Measurements from ENCODE around the gene TBC1D22B. TPM values are rescaled to one million over a fixed set of nuclear protein-coding genes. Genes with fewer than 3 reads are reported as not detected.

TBC1D22B gene
- total and polyA plus RNA-seq, 2 donors (not counting 3 experiments of a cell fraction or from before 2014, with no cell fraction given), result 13.1 to 13.6 TPM

GRCh38 chr6:37310966-37311365 lies 53.4 kb downstream of the TBC1D22B start:
- POLR2A ChIA-PET, result no interaction called here
- H3K36me3 ChIP-seq (ENCODE audit: control insufficient read depth in 2 of 2, extremely low read depth in 1 of 2, insufficient read depth in 2 of 2, low read length in 2 of 2), result peaks cover 0 to 14% of the 10 kb centered on the region in 2 experiments
- intact Hi-C loops (cut with micrococcal nuclease), result loop anchor here (10.0 kb wide), 1 partner anchor 286 kb away; no protein-coding TSS in a partner anchor
- dilution Hi-C loops (cut with MboI; ENCODE audit: extremely low pct_ligation_motif_present, low sequenced_read_pairs), result no loop called here
- H4K20me1 ChIP-seq (replicated peaks; ENCODE audit: control insufficient read depth, extremely low read depth, insufficient read depth, low read length), result no peaks in the 10 kb centered on the region
- TF ChIP-seq CTCF (IDR thresholded peaks at IDR 0.05; ENCODE audit: extremely low read depth in 1 of 2, insufficient read depth in 1 of 2, low read depth in 1 of 2, low read length in 2 of 2) (no peak), MAX (IDR thresholded peaks at IDR 0.05; ENCODE audit: insufficient read depth, insufficient read length) (no peak), JUN (IDR thresholded peaks at IDR 0.05; ENCODE audit: borderline replicate concordance, insufficient read depth, insufficient read length, low read depth) (no peak), GATA2 (IDR thresholded peaks at IDR 0.05; ENCODE audit: insufficient read depth, insufficient read length, low read depth, low read length) (no peak), POLR2AphosphoS5 (IDR thresholded peaks at IDR 0.05; ENCODE audit: insufficient read depth, low read depth, low read length) (no peak), POLR2A (IDR thresholded peaks at IDR 0.05; ENCODE audit: low read depth, low read length) (no peak), MYC (IDR thresholded peaks at IDR 0.05; ENCODE audit: low read depth, low read length) (no peak), FOS (IDR thresholded peaks at IDR 0.05; ENCODE audit: borderline replicate concordance, insufficient read depth, low read length) (no peak), EZH2 (IDR thresholded peaks at IDR 0.05; ENCODE audit: borderline replicate concordance, low read depth, low read length, severe bottlenecking) (no peak)
- no peak overlapping the region for H3K4me3 ChIP-seq (replicated peaks in 1 of 3; ENCODE audit: insufficient read depth in 1 of 3, low read depth in 1 of 3, low read length in 3 of 3)
- no peak overlapping the region for H3K4me2 ChIP-seq (ENCODE audit: insufficient read depth, low read length)
- DNase-seq (ENCODE audit: low read depth, low spot score) (no peak), FAIRE-seq (no peak)
- H3K9me3 ChIP-seq (replicated peaks; ENCODE audit: control insufficient read depth, insufficient read depth, low read length), result no peaks in the 10 kb centered on the region
- H3K27ac ChIP-seq (ENCODE audit: insufficient read depth, low read depth, low read length), result no peak overlapping the region
- no peak overlapping the region for H2AFZ ChIP-seq (ENCODE audit: low read depth, low read length)
- BruUV-seq (replicated peaks), result no TSS peak
- H3K27me3 ChIP-seq (ENCODE audit: control insufficient read depth in 2 of 2, insufficient read depth in 2 of 2, low read length in 2 of 2), result no peaks in the 10 kb centered on the region
- H3K9ac ChIP-seq (replicated peaks; ENCODE audit: extremely low read depth, insufficient read depth, low read length), result no peak overlapping the region
- H3K4me1 ChIP-seq (ENCODE audit: control insufficient read depth, extremely low read depth, insufficient read depth, low read length), result no peaks in the 10 kb centered on the region
- H3K79me2 ChIP-seq (ENCODE audit: control insufficient read depth, insufficient read depth, low read length), result no peaks in the 10 kb centered on the region
- H3K9me1 ChIP-seq (replicated peaks; ENCODE audit: control insufficient read depth, extremely low read depth, insufficient read depth, low read length), result no peaks in the 10 kb centered on the region
- CTCF ChIA-PET, result interaction anchor here (1.8 kb wide), 1 partner anchor 15 kb away, joined by 9 read pairs; no protein-coding TSS in a partner anchor

All from endothelial cell of umbilical vein (primary cell).